A549 (cell line): Measurements from ENCODE around the gene MAMLD1. TPM values are rescaled to one million over a fixed set of nuclear protein-coding genes. Genes with fewer than 3 reads are reported as not detected.

Source experiments
- ATAC-seq, 2 experiments: fragments of 200-7000 bp in 1 of 2; fragments of >200 bp in 1 of 2; cut with Nextera tagmentation in 1 of 2; cut with Tn5 transposase in 1 of 2; 3 replicates each; pipeline versions ENCODE4 v1.8.0 to v1.9.1; 2018 to 2020; ENCODE audit warnings: mild to moderate bottlenecking in 1 of 2, moderate library complexity in 1 of 2
- CTCF ChIA-PET: fragments of 300-600 bp; sonication (Branson Sonifier 250); formaldehyde crosslinking; extraction: SDS; loops from one replicate; lab custom pipeline; 2021; ENCODE audit warnings: antibody characterized with exemption, inconsistent platforms; lab: Yijun Ruan, JAX
- POLR2A ChIA-PET: fragments of 350-600 bp; formaldehyde crosslinking; extraction: SDS; loops from one replicate; lab custom pipeline; 2021; ENCODE audit warnings: antibody characterized with exemption, inconsistent platforms; lab: Yijun Ruan, JAX
- DNase-seq, 2 experiments: peaks; one replicate each; pipeline versions ENCODE4 v3.0.0 to v3.0.0-alpha.2; 2011 to 2016; ENCODE audit warnings: low read depth in 1 of 2, low spot score in 1 of 2
- FAIRE-seq: peaks from 2 replicates; lab custom pipeline; 2011; peaks lifted over from hg19 to GRCh38; lab: Jason Lieb, UNC
- H3K27ac ChIP-seq, 2 experiments: fragments of >200 bp; sonication (Bioruptor Twin); formaldehyde crosslinking; 3 replicates each; pipeline ENCODE4 v1.5.1; 2016 to 2017
- H3K4me1 ChIP-seq: fragments of >200 bp; sonication (Bioruptor Twin); formaldehyde crosslinking; 3 replicates; pipeline ENCODE4 v1.6.1; 2016
- H3K4me2 ChIP-seq: fragments of >200 bp; sonication (Bioruptor Twin); formaldehyde crosslinking; 3 replicates; pipeline ENCODE4 v1.6.1; 2016
- H3K4me3 ChIP-seq: fragments of >200 bp; sonication (Bioruptor Twin); formaldehyde crosslinking; 3 replicates; pipeline ENCODE4 v1.5.1; 2016
- H3K9me3 ChIP-seq: fragments of >200 bp; sonication (Bioruptor Twin); formaldehyde crosslinking; 3 replicates; pipeline ENCODE4 v1.6.1; 2016
- CBX2 ChIP-seq: fragments of 200-600 bp; sonication (generic); IDR thresholded peaks from 2 replicates; pipeline ENCODE4 v1.6.1; 2016; ENCODE audit warnings: low read depth, mild to moderate bottlenecking, borderline replicate concordance
- CEBPB ChIP-seq, 2 experiments: fragments of >200 bp in 1 of 2; sonication (Bioruptor Twin) in 1 of 2; formaldehyde crosslinking in 1 of 2; IDR thresholded peaks; 2 replicates each; pipeline ENCODE4 v1.6.1; 2012 to 2016
- CHD4 ChIP-seq: fragments of 200-600 bp; sonication (generic); IDR thresholded peaks from 2 replicates; pipeline ENCODE4 v1.6.1; 2016; ENCODE audit warnings: antibody characterized with exemption, mild to moderate bottlenecking, borderline replicate concordance
- EHF ChIP-seq: fragments of 250-450 bp; sonication (Bioruptor Pico); IDR thresholded peaks from 2 replicates; pipeline ENCODE4 v1.5.0; 2020; ENCODE audit warnings: mild to moderate bottlenecking
- FOSB ChIP-seq: fragments of 250-450 bp; sonication (Bioruptor Pico); IDR thresholded peaks from 2 replicates; pipeline ENCODE4 v1.5.0; 2020; ENCODE audit warnings: mild to moderate bottlenecking, moderate library complexity
- HOXB5 ChIP-seq: fragments of 250-450 bp; sonication (Bioruptor Pico); IDR thresholded peaks from 2 replicates; pipeline ENCODE4 v1.5.0; 2020; ENCODE audit warnings: mild to moderate bottlenecking, moderate library complexity
- KDM1A ChIP-seq: fragments of 200-600 bp; sonication (generic); IDR thresholded peaks from 2 replicates; pipeline ENCODE4 v1.6.1; 2016; ENCODE audit warnings: low read depth, mild to moderate bottlenecking
- MAFK ChIP-seq: fragments of 450-650 bp; IDR thresholded peaks from 2 replicates; pipeline ENCODE4 v1.6.1; 2014; ENCODE audit not compliant: partially characterized antibody
- NFE2L2 ChIP-seq: fragments of 150-350 bp; conservative IDR thresholded peaks from 2 replicates; pipeline ENCODE4 v1.6.1; 2014; ENCODE audit warnings: low read length
- PHF8 ChIP-seq: fragments of 200-600 bp; sonication (generic); IDR thresholded peaks from 2 replicates; pipeline ENCODE4 v1.6.1; 2016; ENCODE audit warnings: low read depth, mild to moderate bottlenecking, antibody characterized with exemption, moderate library complexity, borderline replicate concordance
- POLR2A ChIP-seq: IDR thresholded peaks from 2 replicates; pipeline ENCODE4 v1.6.1; 2012; ENCODE audit warnings: mild to moderate bottlenecking, low read length
- RCOR1 ChIP-seq: fragments of 150-350 bp; IDR thresholded peaks from 2 replicates; pipeline ENCODE4 v1.6.1; 2014; ENCODE audit warnings: antibody characterized with exemption, low read length, low read depth
- RFX5 ChIP-seq: fragments of 450-650 bp; IDR thresholded peaks from 2 replicates; pipeline ENCODE4 v1.7.1; 2014; ENCODE audit warnings: antibody characterized with exemption, mild to moderate bottlenecking, moderate library complexity
- TFCP2L1 ChIP-seq: fragments of 250-450 bp; sonication (Bioruptor Pico); IDR thresholded peaks from 2 replicates; pipeline ENCODE4 v1.5.0; 2021; ENCODE audit warnings: mild to moderate bottlenecking
- TP53 ChIP-seq: fragments of 250-450 bp; sonication (Bioruptor Pico); IDR thresholded peaks from 2 replicates; pipeline ENCODE4 v1.5.0; 2021; ENCODE audit warnings: mild to moderate bottlenecking, moderate library complexity
- ZFP36 ChIP-seq: fragments of 450-650 bp; IDR thresholded peaks from 2 replicates; pipeline ENCODE4 v1.6.1; 2014; ENCODE audit warnings: borderline replicate concordance; ENCODE audit not compliant: partially characterized antibody
- ZNF302 ChIP-seq: fragments of 250-450 bp; sonication (Bioruptor Pico); IDR thresholded peaks from 2 replicates; pipeline ENCODE4 v1.9.0; 2021; ENCODE audit warnings: inconsistent platforms, mild to moderate bottlenecking, moderate library complexity
- ZSCAN20 ChIP-seq: fragments of 250-450 bp; sonication (Bioruptor Pico); IDR thresholded peaks from 2 replicates; pipeline ENCODE4 v1.8.0; 2022; ENCODE audit warnings: mild to moderate bottlenecking, moderate library complexity
- WGBS: methylation state at CpG from one replicate; pipeline ENCODE4 v1.1.6; 2017; ENCODE audit errors: missing lambda C conversion rate; 5-methylcytosine and 5-hydroxymethylcytosine counted together
- polyA plus RNA-seq, 4 experiments: library from polyadenylated mRNA; depleted of rRNA in 3 of 4; stranded (reverse); fragments of >200 nt; fragmentation: RNase III in 1 of 4; extraction: RNeasy Plus Mini Kit Qiagen cat#74134 plus additional on column Dnase treatment in 1 of 4; gene quantifications; 2 replicates in 3 of 4; 3 replicates in 1 of 4; pipeline ENCODE4 v1.2.3, GENCODE V29; 2011 to 2017
- TF ChIP-seq, protein P1 (sequence below): IDR thresholded peaks from 2 replicates; pipeline ENCODE4 v1.6.1; 2012; ENCODE audit warnings: low read depth, borderline replicate concordance
- TF ChIP-seq, protein P2 (sequence below): fragments of 450-650 bp; IDR thresholded peaks from 2 replicates; pipeline ENCODE4 v1.6.1; 2014; ENCODE audit warnings: antibody characterized with exemption
- TF ChIP-seq, protein P3 (sequence below): fragments of 250-450 bp; sonication (Bioruptor Pico); IDR thresholded peaks from 2 replicates; pipeline ENCODE4 v1.5.0; 2020; ENCODE audit warnings: low read depth, mild to moderate bottlenecking, moderate library complexity
- TF ChIP-seq, protein P4 (sequence below): fragments of >200 bp; sonication (Bioruptor Twin); formaldehyde crosslinking; IDR thresholded peaks from 3 replicates; pipeline ENCODE4 v1.6.1; 2016
- TF ChIP-seq, protein P5 (sequence below): fragments of 150-350 bp; IDR thresholded peaks from 2 replicates; pipeline ENCODE4 v1.6.1; 2014; ENCODE audit warnings: low read depth, mild to moderate bottlenecking, low read length
- TF ChIP-seq, protein P6 (sequence below): fragments of 250-450 bp; sonication (Bioruptor Pico); IDR thresholded peaks from 2 replicates; pipeline ENCODE4 v1.5.0; 2021; ENCODE audit warnings: mild to moderate bottlenecking, moderate library complexity, borderline replicate concordance

Gene MAMLD1
- polyA plus RNA-seq, 2 of the 4 experiments (the other 2 are of a cell fraction), result 1.2 to 2.3 TPM

DNA sequence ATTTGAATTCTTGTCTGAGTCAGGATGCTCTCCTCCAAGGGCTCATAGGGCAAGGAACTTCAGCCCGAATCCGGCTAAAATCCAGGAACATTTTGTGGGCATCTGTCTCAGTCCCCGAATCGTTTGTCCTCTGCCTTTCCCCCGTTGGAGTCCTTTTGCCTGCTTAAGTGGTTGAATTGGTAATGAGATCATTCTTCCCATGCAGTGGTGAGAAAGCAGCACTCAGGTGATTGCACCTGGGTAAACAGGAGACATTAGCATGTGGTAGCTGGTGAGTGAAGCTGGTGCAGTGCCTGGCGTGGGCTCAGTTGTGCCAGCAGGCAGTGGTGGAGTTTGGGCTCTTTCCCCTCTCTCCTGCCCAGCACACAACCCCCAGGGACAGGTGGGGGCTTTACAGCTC lies 143.4 kb downstream of the MAMLD1 start:
- no peaks in the 10 kb centered on the region for H3K9me3 ChIP-seq
- no peak for TF ChIP-seq CHD4
- TF ChIP-seq, protein P1, sequence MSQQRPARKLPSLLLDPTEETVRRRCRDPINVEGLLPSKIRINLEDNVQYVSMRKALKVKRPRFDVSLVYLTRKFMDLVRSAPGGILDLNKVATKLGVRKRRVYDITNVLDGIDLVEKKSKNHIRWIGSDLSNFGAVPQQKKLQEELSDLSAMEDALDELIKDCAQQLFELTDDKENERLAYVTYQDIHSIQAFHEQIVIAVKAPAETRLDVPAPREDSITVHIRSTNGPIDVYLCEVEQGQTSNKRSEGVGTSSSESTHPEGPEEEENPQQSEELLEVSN, result no peak
- TF ChIP-seq ZSCAN20 (CRISPR knock-in tag), result no peak
- TF ChIP-seq, protein P2, sequence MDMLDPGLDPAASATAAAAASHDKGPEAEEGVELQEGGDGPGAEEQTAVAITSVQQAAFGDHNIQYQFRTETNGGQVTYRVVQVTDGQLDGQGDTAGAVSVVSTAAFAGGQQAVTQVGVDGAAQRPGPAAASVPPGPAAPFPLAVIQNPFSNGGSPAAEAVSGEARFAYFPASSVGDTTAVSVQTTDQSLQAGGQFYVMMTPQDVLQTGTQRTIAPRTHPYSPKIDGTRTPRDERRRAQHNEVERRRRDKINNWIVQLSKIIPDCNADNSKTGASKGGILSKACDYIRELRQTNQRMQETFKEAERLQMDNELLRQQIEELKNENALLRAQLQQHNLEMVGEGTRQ, result no peak
- TF ChIP-seq, protein P3, sequence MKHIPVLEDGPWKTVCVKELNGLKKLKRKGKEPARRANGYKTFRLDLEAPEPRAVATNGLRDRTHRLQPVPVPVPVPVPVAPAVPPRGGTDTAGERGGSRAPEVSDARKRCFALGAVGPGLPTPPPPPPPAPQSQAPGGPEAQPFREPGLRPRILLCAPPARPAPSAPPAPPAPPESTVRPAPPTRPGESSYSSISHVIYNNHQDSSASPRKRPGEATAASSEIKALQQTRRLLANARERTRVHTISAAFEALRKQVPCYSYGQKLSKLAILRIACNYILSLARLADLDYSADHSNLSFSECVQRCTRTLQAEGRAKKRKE (CRISPR knock-in tag), result no peak
- TF ChIP-seq, protein P4, sequence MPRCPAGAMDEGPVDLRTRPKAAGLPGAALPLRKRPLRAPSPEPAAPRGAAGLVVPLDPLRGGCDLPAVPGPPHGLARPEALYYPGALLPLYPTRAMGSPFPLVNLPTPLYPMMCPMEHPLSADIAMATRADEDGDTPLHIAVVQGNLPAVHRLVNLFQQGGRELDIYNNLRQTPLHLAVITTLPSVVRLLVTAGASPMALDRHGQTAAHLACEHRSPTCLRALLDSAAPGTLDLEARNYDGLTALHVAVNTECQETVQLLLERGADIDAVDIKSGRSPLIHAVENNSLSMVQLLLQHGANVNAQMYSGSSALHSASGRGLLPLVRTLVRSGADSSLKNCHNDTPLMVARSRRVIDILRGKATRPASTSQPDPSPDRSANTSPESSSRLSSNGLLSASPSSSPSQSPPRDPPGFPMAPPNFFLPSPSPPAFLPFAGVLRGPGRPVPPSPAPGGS, result no peak
- no peak for TF ChIP-seq ZFP36
- no peak for TF ChIP-seq NFE2L2
- TF ChIP-seq ZNF302 (CRISPR knock-in tag), result no peak
- TF ChIP-seq RCOR1, result no peak
- TF ChIP-seq, all 56 proteins: peak for 0
- no peak overlapping the region for H3K27ac ChIP-seq
- no peak overlapping the region for H3K4me2 ChIP-seq
- ChIA-PET CTCF (interaction anchor here (0.6 kb wide), 1 partner anchor 511 kb away, joined by 3 read pairs; no protein-coding TSS in a partner anchor), POLR2A (no interaction called here)
- WGBS, result 74% methylated on average over 6 of the region's 6 CpGs
- FAIRE-seq (no peak), ATAC-seq (no peak), DNase-seq (no peak)
- no peak overlapping the region for H3K4me3 ChIP-seq
- no peaks in the 10 kb centered on the region for H3K4me1 ChIP-seq

DNA sequence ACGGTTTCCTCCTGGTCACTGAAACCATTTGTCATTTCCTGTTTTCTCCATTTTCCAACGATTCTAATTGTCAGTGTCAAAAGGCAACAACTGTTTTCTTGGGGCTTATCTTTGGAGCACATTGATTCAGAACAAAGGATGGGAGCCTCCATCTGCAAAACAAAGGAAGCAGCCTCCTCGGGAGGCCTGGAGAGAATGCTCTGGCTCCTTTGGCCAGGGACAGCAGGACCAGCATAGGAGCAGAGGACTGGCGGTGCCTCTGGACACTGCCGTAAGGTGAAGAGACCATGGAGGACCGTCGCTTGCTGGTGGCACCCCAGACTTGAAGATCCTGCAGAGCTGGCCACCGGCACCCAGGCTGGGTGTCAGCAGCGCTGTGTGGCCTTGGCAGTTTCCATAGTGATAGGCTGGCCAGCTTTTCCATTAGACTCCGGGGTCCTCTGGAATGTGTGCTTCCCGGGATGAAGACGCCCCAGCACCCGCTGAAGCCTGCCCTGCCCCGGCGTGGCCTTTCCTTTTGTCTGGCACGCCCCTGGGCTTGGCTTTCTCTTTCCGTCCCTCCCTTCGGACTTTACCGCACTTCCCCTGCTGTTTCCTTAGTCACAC lies 144.2 kb downstream of the MAMLD1 start:
- ChIA-PET CTCF (no interaction called here), POLR2A (no interaction called here)
- Histone ChIP-seq H3K4me2 (no peak overlapping the region), H3K4me3 (no peak overlapping the region), H3K27ac (no peak overlapping the region), H3K4me1 (no peaks in the 10 kb centered on the region), H3K9me3 (no peaks in the 10 kb centered on the region)
- WGBS, result 81% methylated on average over 13 of the region's 19 CpGs
- ATAC-seq (no peak), FAIRE-seq (no peak), DNase-seq (no peak)
- TF ChIP-seq, protein P5, sequence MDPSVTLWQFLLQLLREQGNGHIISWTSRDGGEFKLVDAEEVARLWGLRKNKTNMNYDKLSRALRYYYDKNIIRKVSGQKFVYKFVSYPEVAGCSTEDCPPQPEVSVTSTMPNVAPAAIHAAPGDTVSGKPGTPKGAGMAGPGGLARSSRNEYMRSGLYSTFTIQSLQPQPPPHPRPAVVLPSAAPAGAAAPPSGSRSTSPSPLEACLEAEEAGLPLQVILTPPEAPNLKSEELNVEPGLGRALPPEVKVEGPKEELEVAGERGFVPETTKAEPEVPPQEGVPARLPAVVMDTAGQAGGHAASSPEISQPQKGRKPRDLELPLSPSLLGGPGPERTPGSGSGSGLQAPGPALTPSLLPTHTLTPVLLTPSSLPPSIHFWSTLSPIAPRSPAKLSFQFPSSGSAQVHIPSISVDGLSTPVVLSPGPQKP, result no peak
- TF ChIP-seq HOXB5 (CRISPR knock-in tag), result no peak
- no peak for TF ChIP-seq RCOR1
- no peak for TF ChIP-seq ZNF302 (CRISPR knock-in tag)
- TF ChIP-seq, protein P6, sequence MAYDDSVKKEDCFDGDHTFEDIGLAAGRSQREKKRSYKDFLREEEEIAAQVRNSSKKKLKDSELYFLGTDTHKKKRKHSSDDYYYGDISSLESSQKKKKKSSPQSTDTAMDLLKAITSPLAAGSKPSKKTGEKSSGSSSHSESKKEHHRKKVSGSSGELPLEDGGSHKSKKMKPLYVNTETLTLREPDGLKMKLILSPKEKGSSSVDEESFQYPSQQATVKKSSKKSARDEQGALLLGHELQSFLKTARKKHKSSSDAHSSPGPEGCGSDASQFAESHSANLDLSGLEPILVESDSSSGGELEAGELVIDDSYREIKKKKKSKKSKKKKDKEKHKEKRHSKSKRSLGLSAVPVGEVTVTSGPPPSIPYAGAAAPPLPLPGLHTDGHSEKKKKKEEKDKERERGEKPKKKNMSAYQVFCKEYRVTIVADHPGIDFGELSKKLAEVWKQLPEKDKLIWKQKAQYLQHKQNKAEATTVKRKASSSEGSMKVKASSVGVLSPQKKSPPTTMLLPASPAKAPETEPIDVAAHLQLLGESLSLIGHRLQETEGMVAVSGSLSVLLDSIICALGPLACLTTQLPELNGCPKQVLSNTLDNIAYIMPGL (CRISPR knock-in tag), result no peak
- no peak for TF ChIP-seq RFX5
- no peak for TF ChIP-seq PHF8
- TF ChIP-seq CBX2, result no peak
- TF ChIP-seq, protein P3 (CRISPR knock-in tag), result no peak
- no peak for TF ChIP-seq TFCP2L1 (CRISPR knock-in tag)
- TF ChIP-seq MAFK, result no peak
- no peak for TF ChIP-seq KDM1A
- no peak for TF ChIP-seq TP53 (CRISPR knock-in tag)
- no peak for TF ChIP-seq FOSB (CRISPR knock-in tag)
- TF ChIP-seq POLR2A, result no peak
- TF ChIP-seq CEBPB (IDR thresholded peaks at IDR 0.05), result no peak
- no peak for TF ChIP-seq EHF (CRISPR knock-in tag)
